DND-41 (cell line): ENCODE results near the gene HOXB13.

Source experiments
- ATAC-seq: fragments of 200-7000 bp; cut with Tn5 transposase; 3 replicates; pipeline ENCODE4 v1.9.1; 2021; ENCODE audit warnings: low read depth; ENCODE audit not compliant: insufficient read depth
- DNase-seq: peaks from one replicate; pipeline ENCODE4 v3.0.0-alpha.2; 2020
- H2AFZ ChIP-seq: 2 replicates; pipeline ENCODE4 v1.6.0; 2012; ENCODE audit warnings: low read depth, low read length
- H3K27ac ChIP-seq: 2 replicates; pipeline ENCODE4 v1.5.1; 2012; ENCODE audit warnings: low read length, inconsistent platforms
- H3K27me3 ChIP-seq: fragments of 200-600 bp; sonication (generic); 2 replicates; pipeline ENCODE4 v1.6.0; 2012; ENCODE audit warnings: low read length, mild to moderate bottlenecking, inconsistent platforms; ENCODE audit not compliant: insufficient read depth, poor library complexity
- H3K36me3 ChIP-seq: 2 replicates; pipeline ENCODE4 v1.5.1; 2012; ENCODE audit warnings: low read length, inconsistent platforms; ENCODE audit not compliant: insufficient read depth
- H3K4me1 ChIP-seq: 2 replicates; pipeline ENCODE4 v1.5.1; 2012; ENCODE audit warnings: mild to moderate bottlenecking, low read length; ENCODE audit not compliant: insufficient read depth
- H3K4me2 ChIP-seq: 2 replicates; pipeline ENCODE4 v1.6.0; 2012; ENCODE audit warnings: mild to moderate bottlenecking, moderate library complexity, low read length, inconsistent platforms; ENCODE audit not compliant: insufficient read depth
- H3K4me3 ChIP-seq, 2 experiments: fragments of 200-600 bp in 1 of 2; shearing (Covaris generic) in 1 of 2; 2 replicates each; pipeline ENCODE4 v1.5.1; 2012 to 2016; ENCODE audit warnings: inconsistent platforms in 2 of 2, low read length in 2 of 2, mild to moderate bottlenecking in 2 of 2, low read depth in 1 of 2, moderate library complexity in 1 of 2
- H3K79me2 ChIP-seq: 2 replicates; pipeline ENCODE4 v1.6.0; 2012; ENCODE audit warnings: low read length, inconsistent platforms; ENCODE audit not compliant: insufficient read depth
- H3K9ac ChIP-seq: 2 replicates; pipeline ENCODE4 v1.6.0; 2012; ENCODE audit warnings: low read depth, mild to moderate bottlenecking, inconsistent platforms, low read length, moderate library complexity
- H3K9me3 ChIP-seq: 2 replicates; pipeline ENCODE4 v1.5.1; 2012; ENCODE audit warnings: low read length, moderate library complexity, mild to moderate bottlenecking, inconsistent platforms; ENCODE audit not compliant: insufficient read depth, severe bottlenecking
- H4K20me1 ChIP-seq: 2 replicates; pipeline ENCODE4 v1.6.0; 2012; ENCODE audit warnings: low read length; ENCODE audit not compliant: insufficient read depth
- CTCF ChIP-seq: IDR thresholded peaks from 2 replicates; pipeline ENCODE4 v1.5.1; 2012; ENCODE audit warnings: borderline replicate concordance, low read length, moderate library complexity, mild to moderate bottlenecking; ENCODE audit not compliant: poor library complexity, severe bottlenecking; ENCODE audit errors: extremely low read depth
- EZH2 ChIP-seq: IDR thresholded peaks from 3 replicates; pipeline ENCODE4 v1.6.1; 2012; ENCODE audit warnings: borderline replicate concordance, low read depth, mild to moderate bottlenecking, moderate library complexity, low read length, inconsistent platforms; ENCODE audit not compliant: severe bottlenecking

HOXB13 gene

GRCh38 chr17:48749621-48750553, 21.3 kb upstream of the HOXB13 start:
- no peak overlapping the region for H3K4me2 ChIP-seq

GRCh38 chr17:48748718-48749566, 20.4 kb upstream of the HOXB13 start:
- H3K27me3 ChIP-seq, result peaks cover 74% of the 10 kb centered on the region
- no peak overlapping the region for H2AFZ ChIP-seq
- no peaks in the 10 kb centered on the region for H3K36me3 ChIP-seq
- no peaks in the 10 kb centered on the region for H3K79me2 ChIP-seq
- TF ChIP-seq EZH2 (no peak), CTCF (no peak)
- H3K9ac ChIP-seq, result no peak overlapping the region
- H3K4me1 ChIP-seq, result no peaks in the 10 kb centered on the region
- no peaks in the 10 kb centered on the region for H3K9me3 ChIP-seq
- H4K20me1 ChIP-seq, result peaks cover 4% of the 10 kb centered on the region; the same call in 1 of the 2 replicates
- H3K27ac ChIP-seq, result no peak overlapping the region
- DNase-seq (no peak), ATAC-seq (no peak)
- H3K4me2 ChIP-seq, result no peak overlapping the region
- H3K4me3 ChIP-seq, result no peak overlapping the region

More at GRCh38 chr17:48749621-48750553, 21.3 kb upstream of the HOXB13 start:
- ATAC-seq (no peak), DNase-seq (no peak)
- H3K27me3 ChIP-seq, result peaks cover 69% of the 10 kb centered on the region
- H3K4me1 ChIP-seq, result no peaks in the 10 kb centered on the region
- H3K79me2 ChIP-seq, result no peaks in the 10 kb centered on the region
- no peaks in the 10 kb centered on the region for H3K36me3 ChIP-seq
- H3K27ac ChIP-seq, result no peak overlapping the region
- no peak overlapping the region for H2AFZ ChIP-seq
- TF ChIP-seq EZH2 (no peak), CTCF (no peak)
- no peaks in the 10 kb centered on the region for H3K9me3 ChIP-seq
- H3K9ac ChIP-seq, result no peak overlapping the region
- H4K20me1 ChIP-seq, result peaks cover 4% of the 10 kb centered on the region; the same call in 1 of the 2 replicates
- H3K4me3 ChIP-seq, result no peak overlapping the region

GRCh38 chr17:48747445-48748363, 19.2 kb upstream of the HOXB13 start:
- no peaks in the 10 kb centered on the region for H3K36me3 ChIP-seq
- H3K9me3 ChIP-seq, result no peaks in the 10 kb centered on the region
- H3K4me2 ChIP-seq, result no peak overlapping the region
- ATAC-seq (no peak), DNase-seq (no peak)
- H3K27ac ChIP-seq, result no peak overlapping the region
- no peaks in the 10 kb centered on the region for H3K4me1 ChIP-seq
- no peak overlapping the region for H3K9ac ChIP-seq
- no peaks in the 10 kb centered on the region for H3K79me2 ChIP-seq
- H3K4me3 ChIP-seq, result no peak overlapping the region
- TF ChIP-seq CTCF (no peak), EZH2 (no peak)
- peaks cover 76% of the 10 kb centered on the region for H3K27me3 ChIP-seq
- H2AFZ ChIP-seq, result no peak overlapping the region
- peaks cover 4% of the 10 kb centered on the region; the same call in 1 of the 2 replicates for H4K20me1 ChIP-seq
